ENCODE data around the gene SMAP1.

SMAP1 gene

GRCh38 chr6:70667711-70668498, at the start of gene SMAP1:
TSS of gene SMAP1 (plus strand) at chr6:70667883. CDS start at chr6:70668024, 141 bp downstream.
- peak; percentile 92 for DNase-seq

DNA sequence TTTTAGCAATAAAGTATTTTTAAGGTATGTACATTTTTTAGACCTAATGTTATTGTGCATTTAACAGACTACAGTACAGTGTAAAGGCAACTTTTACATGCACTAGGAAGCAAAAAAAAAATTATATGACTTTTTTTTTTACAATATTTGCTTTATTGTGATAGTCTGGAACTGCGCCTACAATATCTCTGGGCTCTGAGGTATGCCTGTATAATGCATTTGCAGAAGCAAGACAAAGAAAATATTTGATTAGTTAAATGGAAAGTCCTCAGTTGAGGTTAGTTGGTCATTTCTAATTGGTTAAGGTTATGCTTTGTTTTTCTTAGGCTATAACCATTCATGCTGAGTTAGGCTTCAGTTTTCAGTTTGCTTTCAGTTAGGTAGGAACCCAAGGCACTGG, 46.9 kb upstream of the SMAP1 start:
- DNase-seq, result no peak

DNA sequence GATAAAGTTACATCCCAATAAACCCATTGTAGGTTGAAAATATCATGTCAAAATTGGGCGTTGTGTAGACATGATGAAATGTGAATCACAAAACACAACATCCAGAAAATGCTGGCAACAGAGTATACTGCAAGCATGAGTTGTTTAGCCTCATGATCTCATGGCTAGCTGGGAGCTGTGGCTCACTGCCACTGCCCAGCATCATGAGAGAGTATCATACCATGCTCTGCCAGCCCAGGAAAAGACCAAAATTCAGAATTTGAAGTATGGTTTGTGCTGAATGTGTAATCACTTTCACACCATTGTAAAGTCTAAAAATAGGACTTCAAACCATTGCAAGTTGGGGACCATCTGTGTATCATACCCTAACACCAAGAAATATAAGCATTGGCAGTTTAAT, 45.2 kb upstream of the SMAP1 start:
- no peak for DNase-seq

- DNase-seq, result no peak
Measured at GRCh38 chr6:70625436-70625835, 42.2 kb upstream of the SMAP1 start.

- DNase-seq, result no peak
Measured at GRCh38 chr6:70627500-70628254, 40.0 kb upstream of the SMAP1 start.

- DNase-seq, result no peak
Measured at GRCh38 chr6:70629929-70630328, 37.8 kb upstream of the SMAP1 start.

DNA sequence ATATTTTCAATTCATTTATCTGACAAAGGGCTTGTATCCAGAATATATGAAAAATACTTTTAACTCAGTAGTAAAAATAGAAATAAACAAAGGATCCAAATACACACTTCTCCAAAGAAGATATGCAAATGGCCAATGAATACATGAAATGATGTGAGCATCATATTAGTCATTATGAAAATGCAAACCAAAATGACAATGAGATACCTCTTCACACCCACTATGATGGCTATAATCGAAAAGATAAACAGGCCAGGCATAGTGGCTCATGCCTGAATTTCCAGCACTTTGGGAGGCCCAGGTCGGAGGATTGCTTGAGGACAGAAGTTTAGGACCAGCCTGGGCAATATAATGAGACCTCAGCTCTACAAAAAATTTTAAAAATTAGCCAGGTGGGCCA, 33.8 kb upstream of the SMAP1 start:
- DNase-seq, result no peak

DNA sequence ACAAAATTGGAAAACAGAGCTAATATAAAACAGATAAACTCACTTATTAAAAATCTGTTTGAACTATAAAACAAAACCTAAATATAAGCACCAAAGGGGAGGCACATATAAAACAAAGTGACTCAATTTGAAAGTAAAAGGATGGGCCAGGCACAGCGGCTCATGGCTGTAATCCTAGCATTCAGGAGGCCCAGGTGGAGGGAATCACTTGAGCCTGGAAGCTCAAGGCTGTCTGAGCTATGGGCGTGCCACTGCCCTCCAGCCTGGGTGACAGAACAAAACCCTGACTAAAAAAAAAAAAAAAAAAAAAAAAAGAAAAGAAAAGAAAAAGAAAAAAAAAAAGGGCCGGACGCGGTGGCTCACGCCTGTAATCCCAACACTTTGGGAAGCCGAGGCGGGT, 31.1 kb upstream of the SMAP1 start:
- DNase-seq, result no peak

DNA sequence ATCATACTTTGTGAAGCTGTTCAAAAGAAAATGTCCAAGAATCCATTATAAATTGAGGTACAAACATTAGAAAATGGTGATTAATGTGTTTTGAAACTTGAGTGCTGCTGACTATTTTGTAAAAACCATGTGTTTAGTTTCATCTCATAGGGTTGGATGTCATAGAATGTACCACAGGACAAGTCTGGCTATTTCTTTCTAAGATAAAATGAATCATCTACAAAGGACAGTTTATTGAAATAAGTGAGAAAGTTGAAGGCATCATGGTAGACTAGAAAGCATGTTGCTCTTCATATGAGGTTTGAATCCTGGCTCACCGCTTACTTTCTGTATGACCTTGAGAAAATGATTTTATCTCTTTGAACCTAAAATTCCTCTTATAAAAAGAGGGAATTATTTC, 29.2 kb upstream of the SMAP1 start:
- no peak for DNase-seq

DNA sequence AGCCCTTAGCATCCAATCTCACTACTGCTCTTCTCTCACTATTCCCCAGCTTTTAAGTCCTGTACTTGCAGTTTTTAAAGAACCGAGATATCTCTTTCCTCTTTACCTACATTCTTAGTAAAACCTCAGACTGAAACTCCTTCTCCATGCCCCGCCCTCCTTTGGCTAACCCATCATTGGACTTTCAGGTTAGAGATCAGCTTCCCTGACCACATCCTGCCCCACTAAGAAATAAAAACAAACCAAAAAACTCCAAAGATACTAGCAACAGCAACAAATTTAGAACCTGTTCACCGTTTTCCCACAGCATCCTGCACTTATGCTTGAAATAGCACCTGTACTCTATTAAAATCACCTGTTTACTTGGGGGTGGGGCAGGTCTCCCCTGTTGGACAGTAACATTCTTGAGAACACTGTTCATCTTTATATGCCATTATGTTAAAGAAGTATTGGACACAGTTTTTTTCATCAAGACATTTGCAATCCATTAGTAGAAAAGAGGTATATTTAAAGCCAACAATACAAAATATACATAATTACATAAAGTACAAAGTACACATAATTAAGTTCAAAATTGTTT, 16.3 kb upstream of the SMAP1 start:
- DNase-seq, result no peak

GRCh38 chr6:70652216-70652615, 15.5 kb upstream of the SMAP1 start:
- no peak for DNase-seq

DNA sequence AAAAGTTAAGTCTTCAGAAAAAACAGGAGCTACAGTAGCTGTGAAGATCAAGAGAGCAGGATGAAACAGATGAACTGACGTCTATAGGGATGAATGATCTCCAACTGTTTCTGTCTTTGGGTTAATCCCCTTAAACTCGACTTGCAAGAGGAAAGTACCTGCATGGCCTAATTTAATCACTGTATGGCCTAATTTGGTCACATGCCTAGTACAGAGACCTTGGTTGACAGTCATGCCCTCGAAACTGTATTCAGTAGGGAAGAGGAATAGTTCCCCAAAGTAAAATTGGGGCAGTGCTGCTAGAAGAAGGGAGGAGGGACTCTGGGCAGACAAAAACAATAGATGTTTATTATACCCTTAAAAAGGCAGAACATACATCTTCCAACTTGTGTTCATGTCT, 10.0 kb upstream of the SMAP1 start:
- peak; percentile 89 for DNase-seq

- DNase-seq, result peak; percentile 60
Measured at GRCh38 chr6:70663881-70664466, 3.7 kb upstream of the SMAP1 start.

DNA sequence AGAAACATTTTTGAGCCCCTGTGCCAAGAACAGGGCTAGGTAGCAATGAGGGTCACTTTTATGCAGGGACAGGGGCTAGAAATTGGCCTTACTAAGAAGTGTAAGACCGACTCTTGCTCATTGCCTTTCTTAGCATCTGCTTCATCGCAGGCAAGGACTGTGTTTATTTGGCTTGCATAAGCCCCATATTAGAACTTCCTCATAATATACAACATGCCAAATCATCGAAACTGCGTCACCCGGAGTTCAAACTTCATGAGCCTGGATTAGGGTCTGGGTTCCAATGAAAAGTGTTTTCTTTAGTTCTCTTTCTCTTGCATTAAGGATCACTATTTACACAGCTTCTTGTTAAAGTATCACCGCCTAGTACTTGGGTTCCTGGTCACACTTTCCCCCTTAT, 977 bp upstream of the SMAP1 start:
- DNase-seq, result no peak

DNA sequence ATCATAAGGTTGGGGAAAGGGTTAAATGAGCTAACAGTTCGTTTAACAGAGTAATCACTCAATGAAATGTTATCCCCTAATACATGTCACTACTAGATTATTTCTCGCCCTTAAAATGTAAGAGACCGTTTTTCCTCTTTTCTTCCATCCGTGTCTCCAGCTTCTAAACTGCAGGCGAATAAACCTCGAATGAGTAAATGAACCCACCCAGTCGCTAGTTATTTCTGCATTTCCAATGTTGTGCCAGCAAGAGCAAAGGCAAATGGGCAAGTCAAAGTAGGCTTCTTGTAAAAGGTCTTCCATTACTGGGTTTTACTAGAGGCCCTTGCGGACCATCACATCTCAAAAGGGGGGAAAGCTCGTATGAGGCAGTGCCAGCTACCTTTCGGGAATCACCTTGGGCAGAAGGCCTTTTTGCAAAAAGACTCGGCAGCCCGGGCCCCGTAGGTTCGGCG, 400 bp upstream of the SMAP1 start:
- DNase-seq, result no peak

DNA sequence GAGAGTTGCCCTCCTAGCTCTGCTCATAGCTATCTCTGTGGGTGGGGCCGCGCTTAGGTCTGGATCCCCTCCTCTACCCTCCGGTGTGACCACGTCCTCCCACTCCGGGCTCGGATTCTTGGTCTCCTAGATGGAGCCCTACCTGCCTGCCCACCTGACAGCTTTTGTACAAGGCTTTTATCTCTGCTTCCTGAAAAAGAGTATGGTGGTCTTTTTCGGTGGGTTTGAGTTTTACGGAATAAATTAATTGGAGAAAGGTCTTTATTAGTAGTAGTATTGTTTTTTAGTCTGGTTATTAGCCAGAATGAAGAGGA, 773 bp downstream of the SMAP1 start:
- no peak for DNase-seq

GRCh38 chr6:70669133-70669532, 1.4 kb downstream of the SMAP1 start:
- no peak for DNase-seq

GRCh38 chr6:70672549-70672948, 4.9 kb downstream of the SMAP1 start:
- DNase-seq, result no peak

- no peak for DNase-seq
Measured at GRCh38 chr6:70673054-70673453, 5.4 kb downstream of the SMAP1 start.

DNA sequence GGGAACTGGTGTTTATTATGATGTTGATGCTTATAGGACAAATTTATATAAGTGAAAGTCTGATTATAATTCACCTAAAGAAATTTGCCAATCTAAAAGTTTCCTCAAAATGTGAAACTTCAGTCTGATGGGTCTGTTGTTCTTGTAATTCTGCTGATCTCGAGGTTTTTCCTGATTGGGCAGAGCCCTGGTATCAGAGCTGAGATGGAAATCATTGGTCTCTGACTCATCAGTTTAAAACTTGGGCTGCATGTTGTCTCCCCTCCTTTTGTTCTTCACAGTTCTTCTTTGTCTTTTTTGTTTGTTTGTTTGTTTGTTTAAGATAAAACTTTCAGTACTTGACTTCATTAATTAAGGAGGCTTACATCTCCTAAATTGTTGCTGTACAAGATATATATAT, 5.9 kb downstream of the SMAP1 start:
- DNase-seq, result no peak

DNA sequence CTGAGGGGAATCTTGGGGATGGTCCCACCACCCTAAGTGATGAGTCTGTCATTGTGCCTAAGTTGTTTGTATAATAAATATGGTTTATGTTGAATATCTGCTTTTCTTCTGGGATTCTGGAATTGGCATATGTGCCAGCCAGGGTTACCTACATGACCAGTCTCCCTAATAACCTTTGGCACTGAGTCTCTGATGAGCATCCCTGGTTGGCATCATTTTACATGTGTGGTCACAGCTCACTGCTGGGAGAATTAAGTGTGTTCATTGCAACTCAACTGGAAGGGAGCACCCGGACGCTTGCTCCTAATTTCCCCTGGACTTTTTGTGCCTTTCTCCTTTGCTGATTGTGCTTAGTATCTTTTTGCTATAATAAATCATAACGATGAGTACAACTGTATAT, 8.1 kb downstream of the SMAP1 start:
- DNase-seq, result no peak

GRCh38 chr6:70676821-70677220, 9.1 kb downstream of the SMAP1 start:
- DNase-seq, result no peak

DNA sequence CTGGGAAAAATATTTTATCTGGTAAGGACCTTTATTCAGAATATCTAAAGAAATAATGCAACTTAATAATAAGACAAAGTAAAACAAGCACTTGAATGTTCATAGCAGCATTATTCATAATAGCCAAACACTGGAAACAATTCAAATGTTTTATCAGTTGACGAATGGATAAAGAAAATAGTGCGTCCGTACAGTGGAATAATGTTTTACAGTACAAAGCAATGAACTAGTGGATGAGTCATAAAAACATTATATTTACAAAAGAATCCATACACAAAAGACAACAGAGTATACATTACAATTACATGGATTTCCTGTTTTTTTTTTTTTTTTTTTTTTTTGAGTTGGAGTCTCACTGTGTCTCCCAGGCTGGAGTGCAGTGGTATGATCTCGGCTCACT, 12.7 kb downstream of the SMAP1 start:
- DNase-seq, result no peak

Data from NCI-H82 (cell line).